Memory B cell (primary cell): ENCODE results near the gene CHD3.

ENCODE experiments used
- ATAC-seq: fragments of 150-1000 bp; cut with Tn5 transposase; 2 replicates; pipeline ENCODE4 v1.10.0; 2021; ENCODE audit warnings: low read depth, mild to moderate bottlenecking, moderate library complexity
- DNase-seq, 2 donors: peaks; one replicate each; pipeline ENCODE4 v3.0.0; 2022; ENCODE audit warnings: low spot score in 2 of 2
- H3K27ac Mint-ChIP-seq: one replicate; pipeline ENCODE4 v1.8.0; 2022; ENCODE audit warnings: mild to moderate bottlenecking, moderate library complexity, mixed read lengths
- H3K27me3 Mint-ChIP-seq: one replicate; pipeline ENCODE4 v1.8.0; 2022; ENCODE audit warnings: mixed read lengths
- H3K36me3 Mint-ChIP-seq: one replicate; pipeline ENCODE4 v1.8.0; 2022; ENCODE audit warnings: mild to moderate bottlenecking, mixed read lengths
- H3K4me1 Mint-ChIP-seq: one replicate; pipeline ENCODE4 v1.8.0; 2022; ENCODE audit warnings: mixed read lengths
- H3K4me3 Mint-ChIP-seq: one replicate; pipeline ENCODE4 v1.8.0; 2022; ENCODE audit warnings: mild to moderate bottlenecking, moderate library complexity, mixed read lengths
- H3K9me3 Mint-ChIP-seq: one replicate; pipeline ENCODE4 v1.8.0; 2022; ENCODE audit warnings: mixed read lengths

CHD3 gene

GRCh38 chr17:7846063-7846735 is 42.4 kb upstream of the CHD3 start:
- DNase-seq: peak in 1 of 2 donors; percentile 20
- Mint-ChIP-seq H3K27me3 (no peaks in the 10 kb centered on the region), H3K4me1 (peaks cover 27% of the 10 kb centered on the region), H3K4me3 (peak overlapping the region; percentile 47), H3K27ac (peak overlapping the region; percentile 99), H3K36me3 (peaks cover 9% of the 10 kb centered on the region), H3K9me3 (no peaks in the 10 kb centered on the region)
- no peak for ATAC-seq

- Mint-ChIP-seq H3K4me3 (no peak overlapping the region), H3K9me3 (no peaks in the 10 kb centered on the region), H3K36me3 (peaks cover 9% of the 10 kb centered on the region), H3K4me1 (peaks cover 28% of the 10 kb centered on the region), H3K27ac (peak overlapping the region; percentile 74), H3K27me3 (no peaks in the 10 kb centered on the region)
- DNase-seq (peak; percentile 4 to 19), ATAC-seq (no peak)
Observed at GRCh38 chr17:7846765-7847661, 41.6 kb upstream of the CHD3 start.

- Mint-ChIP-seq H3K36me3 (peaks cover 9% of the 10 kb centered on the region), H3K9me3 (no peaks in the 10 kb centered on the region), H3K27ac (no peak overlapping the region), H3K4me1 (peaks cover 26% of the 10 kb centered on the region), H3K27me3 (no peaks in the 10 kb centered on the region), H3K4me3 (no peak overlapping the region)
- DNase-seq (peak in 1 of 2 donors; percentile 23), ATAC-seq (no peak)
Observed at GRCh38 chr17:7848131-7848579, 40.4 kb upstream of the CHD3 start.

- Mint-ChIP-seq H3K27me3 (no peaks in the 10 kb centered on the region), H3K36me3 (peaks cover 9% of the 10 kb centered on the region), H3K27ac (peak overlapping the region; percentile 89), H3K9me3 (no peaks in the 10 kb centered on the region), H3K4me1 (peaks cover 26% of the 10 kb centered on the region), H3K4me3 (no peak overlapping the region)
- ATAC-seq: no peak
- peak in 1 of 2 donors; percentile 23 for DNase-seq
Observed at GRCh38 chr17:7848739-7849129, 39.9 kb upstream of the CHD3 start.

- ATAC-seq: no peak
- Mint-ChIP-seq H3K27ac (peak overlapping the region; percentile 89), H3K36me3 (peaks cover 11% of the 10 kb centered on the region), H3K4me1 (peaks cover 23% of the 10 kb centered on the region), H3K9me3 (no peaks in the 10 kb centered on the region), H3K27me3 (no peaks in the 10 kb centered on the region), H3K4me3 (no peak overlapping the region)
- peak in 1 of 2 donors; percentile 27 for DNase-seq
Observed at GRCh38 chr17:7849130-7849750, 39.3 kb upstream of the CHD3 start.

GRCh38 chr17:7849751-7850504 is 38.7 kb upstream of the CHD3 start:
- Mint-ChIP-seq H3K4me1 (peaks cover 23% of the 10 kb centered on the region), H3K9me3 (no peaks in the 10 kb centered on the region), H3K27me3 (no peaks in the 10 kb centered on the region), H3K36me3 (peaks cover 11% of the 10 kb centered on the region), H3K4me3 (no peak overlapping the region), H3K27ac (peak overlapping the region; percentile 89)
- DNase-seq (no peak), ATAC-seq (no peak)

GRCh38 chr17:7850701-7851437 is 37.7 kb upstream of the CHD3 start:
- peak in 1 of 2 donors; percentile 34 for DNase-seq
- Mint-ChIP-seq H3K4me3 (peak overlapping the region; percentile 83), H3K27ac (peak overlapping the region; percentile 89)

GRCh38 chr17:7851438-7852261 is 36.9 kb upstream of the CHD3 start:
- no peaks in the 10 kb centered on the region for H3K9me3 Mint-ChIP-seq
- H3K36me3 Mint-ChIP-seq: peaks cover 11% of the 10 kb centered on the region
- no peaks in the 10 kb centered on the region for H3K27me3 Mint-ChIP-seq
- H3K27ac Mint-ChIP-seq: peak overlapping the region; percentile 89
- H3K4me3 Mint-ChIP-seq: peak overlapping the region; percentile 83
- peak; percentile 95 to 96 for DNase-seq
- peak; percentile 83 for ATAC-seq
- peaks cover 19% of the 10 kb centered on the region for H3K4me1 Mint-ChIP-seq

More at GRCh38 chr17:7850701-7851437, 37.7 kb upstream of the CHD3 start:
- H3K27me3 Mint-ChIP-seq: no peaks in the 10 kb centered on the region
- H3K9me3 Mint-ChIP-seq: no peaks in the 10 kb centered on the region
- peaks cover 21% of the 10 kb centered on the region for H3K4me1 Mint-ChIP-seq
- peaks cover 11% of the 10 kb centered on the region for H3K36me3 Mint-ChIP-seq
- ATAC-seq: peak; percentile 5

GRCh38 chr17:7852262-7852670 is 36.3 kb upstream of the CHD3 start:
- ATAC-seq (no peak), DNase-seq (peak in 1 of 2 donors; percentile 4)
- H3K9me3 Mint-ChIP-seq: no peaks in the 10 kb centered on the region
- peaks cover 19% of the 10 kb centered on the region for H3K4me1 Mint-ChIP-seq
- no peaks in the 10 kb centered on the region for H3K27me3 Mint-ChIP-seq
- H3K27ac Mint-ChIP-seq: peak overlapping the region; percentile 89
- peaks cover 8% of the 10 kb centered on the region for H3K36me3 Mint-ChIP-seq
- no peak overlapping the region for H3K4me3 Mint-ChIP-seq

GRCh38 chr17:7852919-7853690 is 35.5 kb upstream of the CHD3 start:
- Mint-ChIP-seq H3K27me3 (no peaks in the 10 kb centered on the region), H3K36me3 (peaks cover 6% of the 10 kb centered on the region), H3K4me3 (no peak overlapping the region), H3K4me1 (peaks cover 19% of the 10 kb centered on the region), H3K27ac (peak overlapping the region; percentile 89), H3K9me3 (no peaks in the 10 kb centered on the region)
- no peak for ATAC-seq
- peak; percentile 18 to 42 for DNase-seq

- Mint-ChIP-seq H3K27ac (no peak overlapping the region), H3K4me1 (peaks cover 19% of the 10 kb centered on the region), H3K27me3 (no peaks in the 10 kb centered on the region)
Observed at GRCh38 chr17:7853691-7854038, 34.9 kb upstream of the CHD3 start.

More at GRCh38 chr17:7853691-7854038, 34.9 kb upstream of the CHD3 start:
- peak overlapping the region; percentile 27 for H3K4me3 Mint-ChIP-seq
- H3K36me3 Mint-ChIP-seq: peaks cover 3% of the 10 kb centered on the region
- ATAC-seq: no peak
- no peaks in the 10 kb centered on the region for H3K9me3 Mint-ChIP-seq
- DNase-seq: no peak
